Effector memory CD4-positive, alpha-beta T cell (primary cell): ENCODE measurements around the gene TMCO4.
"Not testable (repeated sequence)": the region's sequence is repeated elsewhere in the genome, so short reads cannot be mapped to it uniquely, and the experiment has no call there.

ENCODE experiments used
- DNase-seq, 3 donors: peaks; one replicate each; pipeline ENCODE4 v3.0.0-alpha.2; 2020
- H3K27ac ChIP-seq: 2 replicates; pipeline ENCODE4 v1.7.0; 2013; ENCODE audit warnings: mild to moderate bottlenecking, low read length, moderate library complexity; ENCODE audit not compliant: insufficient read depth, poor library complexity, severe bottlenecking
- H3K27me3 ChIP-seq: replicated peaks from 2 replicates; pipeline ENCODE4 v1.7.0; 2013; ENCODE audit warnings: mild to moderate bottlenecking, low read length; ENCODE audit not compliant: insufficient read depth, control insufficient read depth, poor library complexity, severe bottlenecking
- H3K36me3 ChIP-seq: 2 replicates; pipeline ENCODE4 v1.7.0; 2013; ENCODE audit warnings: mild to moderate bottlenecking, low read length, moderate library complexity; ENCODE audit not compliant: control insufficient read depth, insufficient read depth
- H3K4me1 ChIP-seq: 2 replicates; pipeline ENCODE4 v1.7.0; 2013; ENCODE audit warnings: low read length, mild to moderate bottlenecking; ENCODE audit not compliant: control insufficient read depth, insufficient read depth, poor library complexity, severe bottlenecking
- H3K4me3 ChIP-seq: 2 replicates; pipeline ENCODE4 v1.7.0; 2013; ENCODE audit warnings: low read length, low read depth, mild to moderate bottlenecking; ENCODE audit not compliant: insufficient read depth, poor library complexity, severe bottlenecking
- H3K9me3 ChIP-seq: 2 replicates; pipeline ENCODE4 v1.7.0; 2013; ENCODE audit warnings: mild to moderate bottlenecking, low read length, moderate library complexity; ENCODE audit not compliant: control insufficient read depth

The TMCO4 gene

GRCh38 chr1:19828546-19828945, 28.8 kb upstream of the TMCO4 start:
- Histone ChIP-seq H3K4me3 (no peak overlapping the region), H3K4me1 (no peaks in the 10 kb centered on the region), H3K27me3 (peaks cover 13% of the 10 kb centered on the region), H3K9me3 (no peaks in the 10 kb centered on the region), H3K27ac (no peak overlapping the region), H3K36me3 (no peaks in the 10 kb centered on the region)
- no peak for DNase-seq

DNA sequence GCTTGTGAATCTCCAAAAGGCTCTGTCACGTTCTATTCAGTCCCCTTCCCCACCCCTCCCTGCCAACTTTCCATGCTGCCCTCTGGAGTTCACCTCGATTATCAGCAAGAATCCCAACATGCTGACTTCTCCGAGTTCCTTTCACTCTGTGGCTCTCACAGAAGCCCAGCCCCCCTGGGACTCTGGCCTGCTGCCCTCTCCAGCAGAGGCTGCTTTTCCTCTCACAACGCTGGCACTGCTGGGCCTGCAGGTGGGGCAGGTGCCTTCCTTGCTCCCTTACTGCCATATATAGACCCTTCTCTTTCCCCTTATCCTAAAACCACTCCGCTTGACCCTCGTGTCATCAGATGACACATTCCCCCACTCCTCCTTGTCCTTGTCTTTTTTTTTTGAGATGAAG, 25.6 kb upstream of the TMCO4 start:
- peaks cover 7% of the 10 kb centered on the region for H3K27me3 ChIP-seq
- no peak overlapping the region for H3K4me3 ChIP-seq
- no peaks in the 10 kb centered on the region for H3K36me3 ChIP-seq
- H3K9me3 ChIP-seq: no peaks in the 10 kb centered on the region
- H3K27ac ChIP-seq: no peak overlapping the region
- no peaks in the 10 kb centered on the region for H3K4me1 ChIP-seq
- DNase-seq: no peak

GRCh38 chr1:19824541-19824940, 24.8 kb upstream of the TMCO4 start:
- no peak for DNase-seq
- Histone ChIP-seq H3K27me3 (peaks cover 7% of the 10 kb centered on the region), H3K36me3 (no peaks in the 10 kb centered on the region), H3K4me3 (no peak overlapping the region), H3K4me1 (no peaks in the 10 kb centered on the region), H3K27ac (no peak overlapping the region), H3K9me3 (no peaks in the 10 kb centered on the region)

GRCh38 chr1:19824036-19824435, 24.3 kb upstream of the TMCO4 start:
- H3K4me1 ChIP-seq: no peaks in the 10 kb centered on the region
- H3K27me3 ChIP-seq: peaks cover 7% of the 10 kb centered on the region
- H3K27ac ChIP-seq: no peak overlapping the region
- H3K4me3 ChIP-seq: no peak overlapping the region
- no peak for DNase-seq
- H3K9me3 ChIP-seq: no peaks in the 10 kb centered on the region
- H3K36me3 ChIP-seq: no peaks in the 10 kb centered on the region

DNA sequence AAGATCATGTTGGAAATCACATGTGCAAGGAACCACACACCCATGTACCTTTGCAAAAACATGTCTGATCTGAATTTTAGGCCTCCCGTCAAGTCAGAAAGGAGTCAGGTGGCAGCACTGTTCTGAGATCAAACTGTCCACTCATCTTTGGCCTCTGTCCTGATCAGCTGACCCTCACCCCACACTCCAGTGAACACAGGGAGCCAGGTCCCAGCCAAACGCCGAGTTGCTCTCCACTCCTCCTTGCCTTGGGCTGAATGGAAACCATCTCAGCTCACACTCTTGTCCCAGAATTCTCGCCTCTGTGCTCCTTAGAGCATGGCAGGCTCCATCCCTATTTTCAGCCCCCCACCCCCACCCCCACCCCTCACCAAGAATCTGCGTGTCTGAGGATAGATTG, 20.0 kb upstream of the TMCO4 start:
- Histone ChIP-seq H3K4me3 (no peak overlapping the region), H3K27ac (no peak overlapping the region), H3K4me1 (no peaks in the 10 kb centered on the region), H3K9me3 (no peaks in the 10 kb centered on the region), H3K36me3 (no peaks in the 10 kb centered on the region), H3K27me3 (no peaks in the 10 kb centered on the region)
- DNase-seq: no peak

- no peak for DNase-seq
- no peak overlapping the region for H3K4me3 ChIP-seq
- no peaks in the 10 kb centered on the region for H3K4me1 ChIP-seq
- H3K27me3 ChIP-seq: no peaks in the 10 kb centered on the region
- H3K36me3 ChIP-seq: no peaks in the 10 kb centered on the region
- no peak overlapping the region for H3K27ac ChIP-seq
- no peaks in the 10 kb centered on the region for H3K9me3 ChIP-seq
These were observed 18.6 kb upstream of the TMCO4 start for GRCh38 chr1:19818324-19818723.

DNA sequence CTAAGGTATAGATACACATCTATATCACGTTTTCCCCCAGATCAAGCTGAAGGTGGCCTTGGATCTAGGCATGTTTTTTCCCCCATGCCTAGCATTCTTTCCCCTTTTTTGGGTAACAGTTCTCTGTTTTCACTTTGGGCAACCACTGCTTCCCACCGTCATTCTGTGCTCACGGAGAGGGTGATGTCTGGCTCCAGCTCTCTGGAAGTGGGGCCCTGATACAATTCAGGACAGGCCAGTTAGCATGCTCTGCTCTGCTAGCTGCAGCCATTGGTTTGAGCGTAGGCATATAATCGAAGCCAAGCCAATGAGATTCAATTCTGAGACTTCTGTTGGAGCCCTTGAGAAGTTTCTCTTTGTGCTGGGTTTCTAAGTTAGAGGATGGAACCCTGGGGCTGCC, 17.4 kb upstream of the TMCO4 start:
- no peaks in the 10 kb centered on the region for H3K36me3 ChIP-seq
- no peaks in the 10 kb centered on the region for H3K4me1 ChIP-seq
- no peak overlapping the region for H3K27ac ChIP-seq
- no peaks in the 10 kb centered on the region for H3K9me3 ChIP-seq
- no peak overlapping the region for H3K4me3 ChIP-seq
- no peak for DNase-seq
- H3K27me3 ChIP-seq: no peaks in the 10 kb centered on the region

GRCh38 chr1:19816737-19817086, 17.0 kb upstream of the TMCO4 start:
- not testable (repeated sequence) for H3K27me3 ChIP-seq, H3K4me3 ChIP-seq, H3K9me3 ChIP-seq, H3K4me1 ChIP-seq, DNase-seq, H3K27ac ChIP-seq, H3K36me3 ChIP-seq

DNA sequence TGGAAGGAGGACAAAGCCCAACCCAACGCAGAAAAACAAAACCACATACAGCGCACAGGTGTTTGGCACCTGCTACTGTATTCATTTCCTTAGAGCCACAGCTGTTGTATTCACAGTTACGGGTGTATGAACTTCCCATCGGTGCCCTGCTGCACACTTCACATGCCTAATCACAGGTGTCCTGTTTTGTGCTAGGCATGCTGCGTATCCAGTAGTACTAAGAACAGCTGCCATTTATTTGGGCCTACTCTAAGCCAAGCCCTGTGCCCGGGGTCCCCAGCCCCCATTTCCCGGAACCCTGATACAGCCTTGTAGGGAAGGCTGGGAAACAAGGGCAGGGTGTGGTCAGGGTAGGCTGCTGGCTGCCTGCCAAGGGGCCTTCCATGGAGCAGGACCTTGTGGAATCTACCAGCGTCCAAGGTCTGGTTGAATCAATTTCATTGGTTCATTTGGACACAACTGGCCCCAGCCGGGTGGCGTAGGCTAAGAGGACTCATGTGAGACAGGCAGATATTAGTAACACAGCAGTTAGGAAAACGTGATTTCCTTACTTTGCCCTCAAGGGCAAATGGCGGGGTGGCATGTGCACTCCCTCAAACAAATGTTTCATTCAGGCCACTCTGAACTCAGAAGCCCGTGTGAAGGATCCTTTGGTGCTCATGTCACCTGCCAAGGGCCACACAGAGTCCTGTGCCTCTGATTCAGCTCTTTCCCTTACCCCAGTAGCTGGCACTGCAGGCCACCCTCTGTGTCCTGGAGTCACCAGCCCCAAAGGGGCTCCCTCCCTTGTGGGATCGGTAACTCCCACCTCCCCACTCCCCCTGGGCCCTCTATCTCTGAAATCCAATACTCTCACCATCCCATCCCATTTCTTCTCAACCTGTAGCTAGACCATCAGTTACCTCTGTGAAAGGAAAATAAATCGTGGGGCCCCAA, 16.4 kb upstream of the TMCO4 start:
- no peaks in the 10 kb centered on the region for H3K9me3 ChIP-seq
- H3K4me1 ChIP-seq: no peaks in the 10 kb centered on the region
- H3K27me3 ChIP-seq: no peaks in the 10 kb centered on the region
- no peaks in the 10 kb centered on the region for H3K36me3 ChIP-seq
- no peak overlapping the region for H3K4me3 ChIP-seq
- DNase-seq: no peak
- H3K27ac ChIP-seq: no peak overlapping the region

- Histone ChIP-seq H3K27me3 (no peaks in the 10 kb centered on the region), H3K4me3 (no peak within 1 kb of the TSS), H3K9me3 (no peaks in the 10 kb centered on the region), H3K27ac (no peak within 1 kb of the TSS), H3K36me3 (no peaks in the 10 kb centered on the region), H3K4me1 (no peaks in the 10 kb centered on the region)
- no peak for DNase-seq
These were observed 15.2 kb upstream of the TMCO4 start, which contains the start of gene RNF186 for GRCh38 chr1:19814681-19815503. Gene RNF186, minus strand, starts transcription at chr1:19815283. Its CDS starts 182 bp downstream, at chr1:19815101.
